ENCODE data around the gene EPHB3. TPM values are rescaled to one million over a fixed set of nuclear protein-coding genes. Genes with fewer than 3 reads are reported as not detected.

The EPHB3 gene
- polyA plus RNA-seq, 1 of the 3 experiments (the other 2 are of a cell fraction): 4.2 TPM

DNA sequence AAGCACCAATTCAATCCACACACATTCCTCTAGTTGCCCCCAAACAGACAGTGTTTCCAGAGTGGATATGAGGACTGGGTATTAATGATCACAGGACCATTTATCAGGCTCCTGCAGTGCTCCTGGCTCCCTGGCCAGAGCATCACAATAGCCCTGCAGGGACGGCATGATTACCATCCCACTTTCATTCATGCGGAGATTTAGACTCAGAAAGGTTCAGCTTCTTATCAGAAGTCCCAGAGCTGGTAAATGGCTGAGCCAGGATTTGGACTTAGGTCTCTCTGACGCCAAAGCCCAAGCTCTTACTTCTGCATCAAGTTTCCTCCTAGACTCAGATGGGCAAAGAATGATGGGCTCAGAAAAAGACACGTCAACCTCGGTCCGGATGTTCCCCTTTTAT is 2.9 kb upstream of the EPHB3 start:
- Histone ChIP-seq H3K4me3 (ENCODE audit: low read depth in 2 of 2, low read length in 1 of 2) (no peak overlapping the region), H3K4me2 (no peak overlapping the region), H4K20me1 (ENCODE audit: insufficient read depth) (no peaks in the 10 kb centered on the region), H3K27me3 (ENCODE audit: insufficient read depth) (peaks cover 12% of the 10 kb centered on the region; the same call in 1 of the 2 replicates), H2AFZ (ENCODE audit: low read depth) (no peak overlapping the region), H3K79me2 (ENCODE audit: insufficient read depth) (no peaks in the 10 kb centered on the region), H3K27ac (ENCODE audit: low read depth in 2 of 2, low read length in 1 of 2) (no peak overlapping the region), H3K9me2 (no peaks in the 10 kb centered on the region), H3K4me1 (ENCODE audit: control insufficient read depth in 1 of 2, insufficient read depth in 2 of 2, low read depth in 1 of 2, low read length in 1 of 2) (peaks cover 5 to 16% of the 10 kb centered on the region in 2 experiments; a peak in 2 of 4 replicates), H3K9ac (no peak overlapping the region), H3F3A (replicated peaks; ENCODE audit: insufficient read depth) (peaks cover 4% of the 10 kb centered on the region), H3K36me3 (replicated peaks in 1 of 2; ENCODE audit: control insufficient read depth in 1 of 2, insufficient read depth in 2 of 2, low read length in 1 of 2) (no peaks in the 10 kb centered on the region), H3K9me3 (no peaks in the 10 kb centered on the region)
- ChIA-PET CTCF (interaction anchor here (0.6 to 3.6 kb wide), 6 partner anchors 11 to 245 kb away, joined by 3 to 17 read pairs (median 4); no protein-coding TSS in a partner anchor), POLR2A (no interaction called here)
- no peak for TF ChIP-seq RFX5 (IDR thresholded peaks at IDR 0.05; ENCODE audit: low read length)
- no peak for TF ChIP-seq MXI1 (IDR thresholded peaks at IDR 0.05; ENCODE audit: low read depth, low read length)
- TF ChIP-seq, protein P1, sequence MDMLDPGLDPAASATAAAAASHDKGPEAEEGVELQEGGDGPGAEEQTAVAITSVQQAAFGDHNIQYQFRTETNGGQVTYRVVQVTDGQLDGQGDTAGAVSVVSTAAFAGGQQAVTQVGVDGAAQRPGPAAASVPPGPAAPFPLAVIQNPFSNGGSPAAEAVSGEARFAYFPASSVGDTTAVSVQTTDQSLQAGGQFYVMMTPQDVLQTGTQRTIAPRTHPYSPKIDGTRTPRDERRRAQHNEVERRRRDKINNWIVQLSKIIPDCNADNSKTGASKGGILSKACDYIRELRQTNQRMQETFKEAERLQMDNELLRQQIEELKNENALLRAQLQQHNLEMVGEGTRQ (IDR thresholded peaks at IDR 0.05; ENCODE audit: borderline replicate concordance, low read depth, low read length): no peak
- no peak for TF ChIP-seq NFIC (IDR thresholded peaks at IDR 0.05; ENCODE audit: borderline replicate concordance)
- TF ChIP-seq, protein P2, sequence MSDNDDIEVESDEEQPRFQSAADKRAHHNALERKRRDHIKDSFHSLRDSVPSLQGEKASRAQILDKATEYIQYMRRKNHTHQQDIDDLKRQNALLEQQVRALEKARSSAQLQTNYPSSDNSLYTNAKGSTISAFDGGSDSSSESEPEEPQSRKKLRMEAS (IDR thresholded peaks at IDR 0.05; ENCODE audit: low read depth): no peak
- no peak for TF ChIP-seq RCOR1 (IDR thresholded peaks at IDR 0.05; ENCODE audit: low read length)
- TF ChIP-seq, protein P3, sequence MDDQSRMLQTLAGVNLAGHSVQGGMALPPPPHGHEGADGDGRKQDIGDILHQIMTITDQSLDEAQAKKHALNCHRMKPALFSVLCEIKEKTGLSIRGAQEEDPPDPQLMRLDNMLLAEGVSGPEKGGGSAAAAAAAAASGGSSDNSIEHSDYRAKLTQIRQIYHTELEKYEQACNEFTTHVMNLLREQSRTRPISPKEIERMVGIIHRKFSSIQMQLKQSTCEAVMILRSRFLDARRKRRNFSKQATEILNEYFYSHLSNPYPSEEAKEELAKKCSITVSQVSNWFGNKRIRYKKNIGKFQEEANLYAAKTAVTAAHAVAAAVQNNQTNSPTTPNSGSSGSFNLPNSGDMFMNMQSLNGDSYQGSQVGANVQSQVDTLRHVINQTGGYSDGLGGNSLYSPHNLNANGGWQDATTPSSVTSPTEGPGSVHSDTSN (IDR thresholded peaks at IDR 0.05): no peak
- TF ChIP-seq, protein P4, sequence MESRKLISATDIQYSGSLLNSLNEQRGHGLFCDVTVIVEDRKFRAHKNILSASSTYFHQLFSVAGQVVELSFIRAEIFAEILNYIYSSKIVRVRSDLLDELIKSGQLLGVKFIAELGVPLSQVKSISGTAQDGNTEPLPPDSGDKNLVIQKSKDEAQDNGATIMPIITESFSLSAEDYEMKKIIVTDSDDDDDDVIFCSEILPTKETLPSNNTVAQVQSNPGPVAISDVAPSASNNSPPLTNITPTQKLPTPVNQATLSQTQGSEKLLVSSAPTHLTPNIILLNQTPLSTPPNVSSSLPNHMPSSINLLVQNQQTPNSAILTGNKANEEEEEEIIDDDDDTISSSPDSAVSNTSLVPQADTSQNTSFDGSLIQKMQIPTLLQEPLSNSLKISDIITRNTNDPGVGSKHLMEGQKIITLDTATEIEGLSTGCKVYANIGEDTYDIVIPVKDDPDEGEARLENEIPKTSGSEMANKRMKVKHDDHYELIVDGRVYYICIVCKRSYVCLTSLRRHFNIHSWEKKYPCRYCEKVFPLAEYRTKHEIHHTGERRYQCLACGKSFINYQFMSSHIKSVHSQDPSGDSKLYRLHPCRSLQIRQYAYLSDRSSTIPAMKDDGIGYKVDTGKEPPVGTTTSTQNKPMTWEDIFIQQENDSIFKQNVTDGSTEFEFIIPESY (IDR thresholded peaks at IDR 0.05; ENCODE audit: borderline replicate concordance, low read depth): no peak
- no peak for TF ChIP-seq EP300 (IDR thresholded peaks at IDR 0.05; ENCODE audit: borderline replicate concordance in 1 of 2, low read depth in 1 of 2, low read length in 1 of 2)
- no peak for TF ChIP-seq ELF1 (IDR thresholded peaks at IDR 0.05)
- no peak for TF ChIP-seq FOXM1 (IDR thresholded peaks at IDR 0.05; ENCODE audit: low read depth)
- TF ChIP-seq, protein P5, sequence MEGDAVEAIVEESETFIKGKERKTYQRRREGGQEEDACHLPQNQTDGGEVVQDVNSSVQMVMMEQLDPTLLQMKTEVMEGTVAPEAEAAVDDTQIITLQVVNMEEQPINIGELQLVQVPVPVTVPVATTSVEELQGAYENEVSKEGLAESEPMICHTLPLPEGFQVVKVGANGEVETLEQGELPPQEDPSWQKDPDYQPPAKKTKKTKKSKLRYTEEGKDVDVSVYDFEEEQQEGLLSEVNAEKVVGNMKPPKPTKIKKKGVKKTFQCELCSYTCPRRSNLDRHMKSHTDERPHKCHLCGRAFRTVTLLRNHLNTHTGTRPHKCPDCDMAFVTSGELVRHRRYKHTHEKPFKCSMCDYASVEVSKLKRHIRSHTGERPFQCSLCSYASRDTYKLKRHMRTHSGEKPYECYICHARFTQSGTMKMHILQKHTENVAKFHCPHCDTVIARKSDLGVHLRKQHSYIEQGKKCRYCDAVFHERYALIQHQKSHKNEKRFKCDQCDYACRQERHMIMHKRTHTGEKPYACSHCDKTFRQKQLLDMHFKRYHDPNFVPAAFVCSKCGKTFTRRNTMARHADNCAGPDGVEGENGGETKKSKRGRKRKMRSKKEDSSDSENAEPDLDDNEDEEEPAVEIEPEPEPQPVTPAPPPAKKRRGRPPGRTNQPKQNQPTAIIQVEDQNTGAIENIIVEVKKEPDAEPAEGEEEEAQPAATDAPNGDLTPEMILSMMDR (IDR thresholded peaks at IDR 0.05): no peak
- TF ChIP-seq SIN3A (IDR thresholded peaks at IDR 0.05; ENCODE audit: borderline replicate concordance, low read depth, low read length): no peak
- no peak for DNase-seq
- WGBS (ENCODE audit: low lambda C conversion rate): 63% methylated on average over 6 of the region's 6 CpGs

All from SK-N-SH (cell line).